ENCODE results near the gene NPIPB8. TPM values are rescaled to one million over a fixed set of nuclear protein-coding genes. Genes with fewer than 3 reads are reported as not detected.
"Not testable (repeated sequence)": the region's sequence is repeated elsewhere in the genome, so short reads cannot be mapped to it uniquely, and the experiment has no call there.

Gene NPIPB8
- polyA plus RNA-seq, 3 donors: 0.11 TPM; not detected in 2

DNA sequence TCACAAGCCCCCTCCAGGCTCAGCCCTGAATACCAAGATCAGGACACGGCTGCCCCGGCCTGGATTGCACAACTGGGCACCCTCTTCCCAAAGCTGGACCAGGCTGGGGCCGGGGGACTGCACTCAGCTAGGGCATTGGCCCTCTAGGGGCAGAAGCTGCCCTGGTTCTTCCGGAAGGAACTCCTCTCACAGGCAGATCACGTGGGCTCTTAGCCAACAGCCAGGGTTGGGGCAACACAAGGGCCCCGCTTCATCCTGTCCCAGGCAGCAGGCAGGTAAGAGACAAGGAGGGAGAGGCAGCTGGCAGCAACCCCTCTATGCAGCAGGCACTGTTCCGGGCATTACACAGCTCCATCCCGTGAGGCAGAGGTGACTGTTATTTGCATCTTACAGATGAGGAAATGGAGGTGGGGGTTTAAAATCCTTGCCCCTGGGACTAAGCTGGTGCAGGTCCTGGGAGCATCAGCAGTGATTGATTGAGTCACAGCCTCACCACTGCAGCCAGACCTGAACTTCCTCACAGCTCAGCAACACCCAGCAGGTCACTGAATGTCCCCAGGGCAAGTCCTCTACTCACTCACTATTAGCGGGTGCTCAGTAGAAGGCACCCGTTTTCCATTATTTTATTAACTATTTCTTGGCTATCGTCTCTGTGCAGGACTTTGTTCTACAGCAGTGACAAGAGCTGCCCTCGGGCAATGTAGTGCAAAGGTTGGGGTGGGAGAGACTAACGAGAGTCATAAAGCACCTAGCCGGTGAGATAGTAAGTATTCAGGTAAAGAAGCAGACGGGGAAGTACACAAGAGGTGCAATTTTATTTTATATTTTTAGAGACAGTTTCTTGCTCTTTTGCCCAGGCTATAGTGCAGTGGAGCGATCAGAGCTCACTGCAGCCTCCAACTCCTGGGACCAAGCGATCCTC lies 25.2 kb upstream of the NPIPB8 start:
- H3K27ac ChIP-seq (ENCODE audit: low read depth in 1 of 2, low read length in 2 of 2); DNase-seq; H3K27ac Mint-ChIP-seq; H3K36me3 ChIP-seq (replicated peaks in 1 of 2; ENCODE audit: control insufficient read depth in 1 of 2, insufficient read depth in 2 of 2, low read length in 2 of 2); H3K9me3 ChIP-seq (replicated peaks in 1 of 2; ENCODE audit: control insufficient read depth in 1 of 2, insufficient read depth in 1 of 2, low read length in 2 of 2); H3K9me3 Mint-ChIP-seq; H3K4me3 Mint-ChIP-seq; intact Hi-C loops (cut with micrococcal nuclease); H3K27me3 Mint-ChIP-seq (ENCODE audit: low read depth in 3 of 3); H3K4me2 ChIP-seq (replicated peaks; ENCODE audit: extremely low read depth, low read length, poor library complexity, severe bottlenecking); H2AFZ ChIP-seq (ENCODE audit: insufficient read depth, low read depth, low read length, poor library complexity, severe bottlenecking); H4K20me1 ChIP-seq (ENCODE audit: insufficient read depth, low read length); H3K9ac ChIP-seq (ENCODE audit: insufficient read depth, low read length, poor library complexity, severe bottlenecking); H3K4me3 ChIP-seq (replicated peaks in 1 of 3; ENCODE audit: low read depth in 2 of 3, low read length in 3 of 3); H3K27me3 ChIP-seq (ENCODE audit: control insufficient read depth in 2 of 2, insufficient read depth in 2 of 2, low read length in 2 of 2): not testable (repeated sequence)
- H3K4me1 Mint-ChIP-seq: peaks cover 56% of the 10 kb centered on the region
- peaks cover 9 to 17% of the 10 kb centered on the region in 2 donors for H3K36me3 Mint-ChIP-seq
- WGBS (ENCODE audit: insufficient coverage): no CpG with 5 or more reads among the region's 17 CpGs
- Histone ChIP-seq H3K79me2 (ENCODE audit: insufficient read depth, low read length) (peaks cover 31% of the 10 kb centered on the region), H3K4me1 (ENCODE audit: control insufficient read depth in 1 of 2, insufficient read depth in 2 of 2, low read length in 2 of 2) (peaks cover 50 to 52% of the 10 kb centered on the region in 2 donors)

DNA sequence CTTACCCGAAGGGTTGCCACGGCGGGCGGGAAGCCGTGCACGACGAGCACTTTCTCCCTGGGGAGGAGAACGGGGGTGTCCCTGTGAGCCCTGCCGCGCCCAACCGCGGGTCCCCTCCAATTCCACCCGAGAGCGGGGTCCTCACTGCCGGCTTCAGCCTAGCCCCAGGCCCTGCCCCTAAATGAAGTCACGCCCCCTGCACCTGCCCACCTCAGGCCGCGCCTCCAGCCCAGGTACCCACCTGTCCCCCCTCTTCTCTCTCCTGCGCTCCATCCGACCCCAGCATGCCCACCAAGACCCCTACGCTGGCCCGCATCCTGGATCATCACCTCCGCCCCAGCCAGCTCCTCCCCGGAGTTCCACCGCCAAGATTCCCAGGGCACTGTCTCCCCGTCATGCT lies 24.0 kb upstream of the NPIPB8 start:
- H3K4me3 ChIP-seq (replicated peaks in 1 of 3; ENCODE audit: low read depth in 2 of 3, low read length in 3 of 3); intact Hi-C loops (cut with micrococcal nuclease); H3K27me3 Mint-ChIP-seq (ENCODE audit: low read depth in 3 of 3); H3K27ac ChIP-seq (ENCODE audit: low read depth in 1 of 2, low read length in 2 of 2); H3K27me3 ChIP-seq (ENCODE audit: control insufficient read depth in 2 of 2, insufficient read depth in 2 of 2, low read length in 2 of 2); H3K36me3 Mint-ChIP-seq; DNase-seq; H3K4me3 Mint-ChIP-seq; H3K4me2 ChIP-seq (replicated peaks; ENCODE audit: extremely low read depth, low read length, poor library complexity, severe bottlenecking); H3K36me3 ChIP-seq (replicated peaks in 1 of 2; ENCODE audit: control insufficient read depth in 1 of 2, insufficient read depth in 2 of 2, low read length in 2 of 2); H3K27ac Mint-ChIP-seq; H4K20me1 ChIP-seq (ENCODE audit: insufficient read depth, low read length); H2AFZ ChIP-seq (ENCODE audit: insufficient read depth, low read depth, low read length, poor library complexity, severe bottlenecking); H3K9ac ChIP-seq (ENCODE audit: insufficient read depth, low read length, poor library complexity, severe bottlenecking); H3K9me3 Mint-ChIP-seq; H3K9me3 ChIP-seq (replicated peaks in 1 of 2; ENCODE audit: control insufficient read depth in 1 of 2, insufficient read depth in 1 of 2, low read length in 2 of 2): not testable (repeated sequence)
- peaks cover 56% of the 10 kb centered on the region for H3K4me1 Mint-ChIP-seq
- Histone ChIP-seq H3K4me1 (ENCODE audit: control insufficient read depth in 1 of 2, insufficient read depth in 2 of 2, low read length in 2 of 2) (peaks cover 52 to 56% of the 10 kb centered on the region in 2 donors), H3K79me2 (ENCODE audit: insufficient read depth, low read length) (peaks cover 22% of the 10 kb centered on the region)
- WGBS (ENCODE audit: insufficient coverage): no CpG with 5 or more reads among the region's 26 CpGs

DNA sequence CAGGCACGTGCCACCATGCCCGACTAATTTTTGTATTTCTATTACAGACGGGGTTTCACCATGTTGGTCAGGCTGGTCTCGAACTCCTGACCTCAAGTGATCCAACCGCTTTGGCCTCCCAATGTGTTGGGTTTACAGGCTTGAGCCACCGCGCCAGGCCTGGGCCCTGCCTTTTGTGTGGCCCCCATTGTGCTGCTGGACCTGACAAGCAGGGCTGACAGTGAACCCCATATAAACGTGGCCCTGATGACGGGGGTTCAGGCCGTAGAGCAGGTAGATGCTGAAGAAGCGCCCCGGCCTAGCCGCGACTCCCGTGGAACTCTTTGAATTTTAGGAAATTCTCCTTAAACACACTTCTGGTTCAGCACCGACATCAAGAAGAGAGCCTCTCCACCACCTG lies 23.3 kb upstream of the NPIPB8 start:
- H3K27me3 Mint-ChIP-seq (ENCODE audit: low read depth in 3 of 3); H3K4me3 ChIP-seq (replicated peaks in 1 of 3; ENCODE audit: low read depth in 2 of 3, low read length in 3 of 3); H2AFZ ChIP-seq (ENCODE audit: insufficient read depth, low read depth, low read length, poor library complexity, severe bottlenecking); H3K27me3 ChIP-seq (ENCODE audit: control insufficient read depth in 2 of 2, insufficient read depth in 2 of 2, low read length in 2 of 2); H3K4me3 Mint-ChIP-seq; H3K36me3 Mint-ChIP-seq; H3K36me3 ChIP-seq (replicated peaks in 1 of 2; ENCODE audit: control insufficient read depth in 1 of 2, insufficient read depth in 2 of 2, low read length in 2 of 2); H3K9me3 ChIP-seq (replicated peaks in 1 of 2; ENCODE audit: control insufficient read depth in 1 of 2, insufficient read depth in 1 of 2, low read length in 2 of 2); H3K9me3 Mint-ChIP-seq; H4K20me1 ChIP-seq (ENCODE audit: insufficient read depth, low read length); DNase-seq; H3K27ac ChIP-seq (ENCODE audit: low read depth in 1 of 2, low read length in 2 of 2); H3K27ac Mint-ChIP-seq; H3K9ac ChIP-seq (ENCODE audit: insufficient read depth, low read length, poor library complexity, severe bottlenecking); H3K4me2 ChIP-seq (replicated peaks; ENCODE audit: extremely low read depth, low read length, poor library complexity, severe bottlenecking); intact Hi-C loops (cut with micrococcal nuclease): not testable (repeated sequence)
- Histone ChIP-seq H3K79me2 (ENCODE audit: insufficient read depth, low read length) (peaks cover 15% of the 10 kb centered on the region), H3K4me1 (ENCODE audit: control insufficient read depth in 1 of 2, insufficient read depth in 2 of 2, low read length in 2 of 2) (peaks cover 51% of the 10 kb centered on the region in 2 donors)
- H3K4me1 Mint-ChIP-seq: peaks cover 53% of the 10 kb centered on the region
- WGBS (ENCODE audit: insufficient coverage): no CpG with 5 or more reads among the region's 16 CpGs
